ENCODE results near the gene TMEM204.

The TMEM204 gene

DNA sequence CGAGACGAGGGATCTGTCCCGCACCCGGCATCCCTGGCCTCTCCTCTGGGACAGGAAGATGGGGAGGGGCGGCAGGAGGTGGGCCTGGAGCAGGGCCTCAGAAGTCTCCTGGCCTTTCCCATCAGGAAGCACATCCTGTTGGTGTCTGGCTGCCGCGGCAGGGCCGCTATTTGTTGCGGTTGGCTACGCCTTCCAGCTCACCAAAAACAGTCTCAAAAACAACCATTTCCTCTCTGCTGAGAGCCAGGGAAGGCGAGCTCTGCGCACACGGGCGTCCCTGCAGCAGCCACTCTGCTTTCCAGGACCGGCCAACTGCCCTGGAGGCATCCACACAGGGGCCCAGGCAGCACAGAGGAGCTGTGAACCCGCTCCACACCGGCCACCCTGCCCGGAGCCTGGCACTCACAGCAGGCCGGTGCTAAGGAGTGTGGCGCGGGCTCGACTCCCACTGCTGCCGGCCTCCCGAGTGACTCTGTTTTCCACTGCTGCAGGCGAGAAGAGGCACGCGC lies at the start of gene TMEM204:
TMEM204 (plus strand) TSS at position 224 of the 509 bp plus-strand sequence. CDS start 610 bp downstream, outside the sequence.
- DNase-seq = no peak

DNA sequence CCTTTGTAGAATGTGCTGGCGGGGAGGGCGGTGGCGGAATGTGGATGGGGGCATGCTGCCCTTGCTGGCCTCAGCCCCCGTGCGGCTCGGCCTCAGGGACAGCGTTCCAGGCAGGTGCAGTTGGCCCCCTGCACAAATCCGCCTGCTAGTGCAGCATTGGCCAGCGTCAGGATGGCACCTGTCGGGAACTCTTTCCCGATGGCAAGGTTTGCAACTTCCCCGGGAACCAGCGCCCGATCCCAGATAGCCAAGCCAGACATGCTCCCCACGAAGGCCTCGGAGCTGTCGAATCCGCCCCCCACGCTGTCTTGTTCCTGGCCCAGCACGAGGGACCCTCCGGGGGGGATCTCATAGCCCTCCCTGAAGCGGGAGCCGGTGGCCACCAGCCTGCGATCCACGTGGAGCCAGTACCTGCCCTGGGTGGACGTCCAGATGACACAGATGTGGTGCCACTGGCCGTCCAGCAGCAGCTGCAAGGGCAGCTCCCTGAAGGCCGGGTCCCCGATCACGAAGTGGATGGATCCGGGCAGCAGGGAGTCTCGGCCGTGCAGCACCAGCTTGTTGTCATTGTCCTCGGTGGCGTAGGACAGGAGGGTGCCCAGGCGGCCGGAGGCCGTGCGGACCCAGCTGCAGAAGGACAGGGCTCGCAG lies 47.5 kb upstream of the TMEM204 start:
- DNase-seq = no peak

DNA sequence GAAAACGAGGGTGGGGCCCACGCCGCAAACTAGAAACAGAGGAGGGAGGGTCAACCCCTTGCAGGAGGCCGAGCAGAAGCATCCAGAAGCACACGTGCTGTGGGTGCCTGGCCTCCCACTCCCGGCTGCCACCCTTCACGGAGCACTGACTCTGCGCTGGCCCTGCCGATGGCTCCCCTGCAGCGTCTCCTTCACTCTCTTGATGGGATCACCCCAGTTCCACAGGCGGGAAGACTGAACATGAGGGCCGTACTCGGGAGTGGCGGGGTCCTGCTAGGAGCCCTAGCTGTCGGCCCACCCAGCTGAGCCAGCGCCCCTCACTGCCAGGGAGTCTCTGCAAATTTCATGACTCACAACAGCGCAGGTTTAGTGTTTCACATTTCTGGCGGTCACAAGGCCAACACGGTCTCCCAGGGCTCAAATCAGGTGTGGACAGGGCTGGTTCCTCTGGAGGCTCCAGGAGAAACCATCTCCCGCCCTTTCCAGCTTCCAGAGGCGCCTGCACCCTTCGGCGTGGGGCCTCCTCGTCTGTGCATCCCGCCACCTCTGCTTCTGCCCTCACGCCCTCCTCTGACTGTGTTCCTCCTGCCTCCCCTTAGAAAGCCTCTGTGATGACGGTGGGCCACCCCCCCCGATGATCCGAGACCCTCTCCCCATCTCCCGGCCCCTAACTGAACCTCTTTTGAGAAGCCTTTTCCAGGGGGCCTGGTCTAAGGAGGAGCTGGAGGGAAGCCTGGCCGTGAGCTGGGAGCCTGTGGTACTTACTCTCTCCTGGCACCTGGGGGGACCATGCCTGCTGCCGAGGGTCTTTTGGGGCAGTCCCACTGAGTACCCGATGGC lies 46.7 kb upstream of the TMEM204 start:
- DNase-seq = no peak

DNA sequence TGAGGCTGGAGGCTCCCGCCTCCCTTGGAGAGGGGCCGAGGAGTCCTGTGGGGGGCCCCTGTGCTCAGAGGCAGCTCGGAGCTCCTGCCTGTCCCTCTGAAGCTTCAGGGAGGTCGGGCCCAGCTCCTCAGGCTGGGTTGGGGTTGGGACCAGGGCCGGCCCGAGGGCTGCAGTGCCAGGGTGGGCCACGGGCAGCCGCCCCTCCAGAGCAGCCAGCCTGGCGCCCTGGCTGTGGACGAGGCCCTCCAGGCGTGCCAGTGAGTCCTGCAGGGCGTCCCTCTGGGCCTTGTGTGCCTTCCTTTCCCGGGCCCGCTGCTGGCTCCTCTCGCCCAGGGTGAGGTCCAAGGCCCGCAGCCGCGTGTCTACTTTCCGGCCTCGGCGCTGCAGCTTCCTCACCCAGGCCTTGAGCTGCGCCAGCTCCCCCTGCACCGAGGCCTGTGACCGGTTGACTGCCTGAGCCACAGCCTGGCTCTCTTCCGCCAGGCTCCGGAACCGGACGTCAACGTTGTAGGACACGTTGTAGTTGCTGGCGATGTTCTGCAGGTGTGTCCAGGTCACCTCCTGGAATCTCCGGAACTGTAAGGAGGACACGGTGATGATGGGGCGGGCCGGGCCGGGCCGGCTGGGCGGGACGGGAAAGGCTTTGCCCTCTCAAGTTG lies 45.9 kb upstream of the TMEM204 start:
- no peak for DNase-seq

DNA sequence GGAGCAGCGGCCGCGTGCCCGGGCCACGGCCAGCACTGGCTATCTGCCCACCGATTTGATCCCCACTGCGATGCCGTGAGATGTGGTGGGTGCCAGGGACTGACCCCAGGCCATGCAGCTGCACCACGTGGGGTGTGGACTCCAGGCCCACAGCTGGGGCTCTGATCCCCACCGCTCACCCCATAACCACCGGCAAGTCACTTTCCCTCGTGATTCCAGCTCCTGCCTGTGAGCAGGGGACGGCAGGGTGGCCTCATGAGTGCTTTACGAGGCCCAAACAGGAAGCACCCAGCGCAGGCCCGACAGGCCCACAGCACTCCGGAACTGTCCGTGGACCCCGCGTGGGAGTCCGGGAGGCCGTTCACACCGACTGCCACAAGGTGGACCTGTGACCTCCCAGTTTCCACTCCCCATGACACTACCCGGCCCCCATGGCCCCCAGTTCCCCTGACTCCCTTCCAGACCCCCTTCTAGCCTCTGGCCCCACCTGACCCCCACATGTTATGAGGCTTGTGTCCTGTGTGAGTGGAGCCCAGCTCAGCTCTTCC lies 45.3 kb upstream of the TMEM204 start:
- no peak for DNase-seq

DNA sequence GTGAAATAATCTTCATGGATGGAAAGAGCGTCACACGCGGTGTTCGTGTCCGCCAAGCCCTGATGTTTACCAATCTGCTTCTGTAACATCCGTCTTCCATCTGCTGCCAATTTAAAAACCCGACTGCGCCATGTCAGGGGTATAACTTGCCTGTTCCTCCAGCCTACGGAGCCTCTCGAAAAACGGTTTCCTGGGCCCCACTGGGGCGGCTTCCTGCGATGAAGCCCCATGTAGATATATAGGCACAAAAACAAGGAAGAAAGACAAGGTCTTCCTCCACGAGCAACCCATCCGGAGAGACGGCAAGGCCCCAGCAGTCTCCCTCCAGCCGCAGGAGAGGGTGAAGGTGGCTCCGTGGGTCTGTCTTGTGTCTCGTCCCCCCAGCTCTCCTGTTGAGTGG lies 44.8 kb upstream of the TMEM204 start, which contains the start of gene PTX4:
PTX4 (minus strand) TSS at position 326 of the 400 bp plus-strand sequence; CDS start at position 291, 35 bp downstream.
- no peak for DNase-seq

DNA sequence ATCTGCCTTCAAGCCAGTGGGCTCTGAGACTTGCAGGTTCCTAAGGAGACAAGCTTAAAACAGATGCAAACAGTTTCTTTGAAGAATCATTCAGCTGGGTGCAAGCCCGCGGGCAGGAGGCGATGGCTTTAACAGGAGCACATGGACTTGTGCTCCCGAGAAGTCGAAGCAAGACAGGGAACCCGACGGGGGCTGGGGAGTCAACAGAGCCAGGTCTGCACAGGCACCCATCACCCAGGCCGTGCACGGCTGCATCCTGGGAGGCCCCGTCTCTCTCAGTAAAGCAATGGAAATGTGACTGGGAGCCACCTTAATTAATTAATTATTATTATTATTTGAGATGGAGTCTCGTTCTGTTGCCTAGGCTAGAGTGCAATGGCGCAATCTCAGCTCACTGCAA lies 44.4 kb upstream of the TMEM204 start:
- no peak for DNase-seq

DNA sequence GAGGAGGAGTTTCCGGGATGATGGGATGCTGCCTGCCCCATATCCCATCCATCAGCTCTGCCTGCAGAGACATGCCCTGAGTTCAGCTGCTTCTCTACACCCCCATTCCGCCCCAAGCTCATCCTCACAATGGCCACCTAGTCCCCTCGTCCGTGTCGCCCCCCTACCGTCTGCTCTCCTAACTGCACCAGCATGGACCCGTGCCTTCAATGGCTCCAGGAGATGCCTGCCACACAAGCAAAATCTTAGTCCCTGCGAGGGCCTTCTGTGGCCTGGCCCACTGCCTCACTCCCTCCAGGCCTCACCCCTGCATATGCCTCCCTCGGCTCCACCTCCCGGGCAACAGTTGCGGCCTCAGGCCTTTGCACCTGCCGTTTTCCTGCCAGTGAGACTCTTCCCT lies 42.1 kb upstream of the TMEM204 start:
- DNase-seq = no peak

DNA sequence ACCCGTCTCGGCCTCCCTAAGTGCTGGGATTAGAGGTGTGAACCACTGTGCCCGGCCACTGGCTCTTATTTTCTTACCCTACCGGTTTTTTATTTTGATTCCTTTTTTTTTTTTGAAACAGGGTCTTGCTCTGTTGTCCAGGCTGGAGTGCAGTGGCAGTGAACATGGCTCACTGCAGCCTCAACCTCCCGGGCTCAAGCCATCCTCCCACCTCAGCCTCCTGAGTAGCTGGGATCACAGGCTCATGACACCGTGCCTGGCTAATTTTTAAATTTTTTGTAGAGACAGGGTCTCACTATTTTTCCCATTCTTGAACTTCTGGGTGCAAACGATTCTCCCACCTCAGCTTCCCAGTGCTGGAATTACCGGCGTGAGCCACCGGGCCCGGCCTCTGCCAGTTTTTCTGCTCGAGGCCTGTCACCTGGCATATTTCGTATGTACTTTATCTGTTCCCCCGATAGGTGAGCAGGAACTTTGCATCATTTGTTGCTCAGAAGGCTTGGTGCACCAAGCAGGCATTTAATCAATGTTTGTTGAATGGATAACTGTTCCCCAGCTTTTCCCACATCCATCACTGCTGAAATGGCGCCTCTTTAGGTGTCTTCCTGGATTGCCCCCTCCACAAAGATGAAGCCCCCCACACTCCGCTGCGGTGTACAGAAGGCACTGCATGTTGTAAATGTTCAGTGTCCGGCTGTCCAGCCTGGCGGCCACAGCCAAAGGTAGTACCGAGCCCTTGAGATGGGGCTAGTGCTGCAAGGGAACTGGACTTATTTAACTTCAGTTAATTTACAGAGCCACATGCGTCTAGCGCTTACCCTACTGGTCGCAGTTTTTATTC lies 41.2 kb upstream of the TMEM204 start:
- no peak for DNase-seq

DNA sequence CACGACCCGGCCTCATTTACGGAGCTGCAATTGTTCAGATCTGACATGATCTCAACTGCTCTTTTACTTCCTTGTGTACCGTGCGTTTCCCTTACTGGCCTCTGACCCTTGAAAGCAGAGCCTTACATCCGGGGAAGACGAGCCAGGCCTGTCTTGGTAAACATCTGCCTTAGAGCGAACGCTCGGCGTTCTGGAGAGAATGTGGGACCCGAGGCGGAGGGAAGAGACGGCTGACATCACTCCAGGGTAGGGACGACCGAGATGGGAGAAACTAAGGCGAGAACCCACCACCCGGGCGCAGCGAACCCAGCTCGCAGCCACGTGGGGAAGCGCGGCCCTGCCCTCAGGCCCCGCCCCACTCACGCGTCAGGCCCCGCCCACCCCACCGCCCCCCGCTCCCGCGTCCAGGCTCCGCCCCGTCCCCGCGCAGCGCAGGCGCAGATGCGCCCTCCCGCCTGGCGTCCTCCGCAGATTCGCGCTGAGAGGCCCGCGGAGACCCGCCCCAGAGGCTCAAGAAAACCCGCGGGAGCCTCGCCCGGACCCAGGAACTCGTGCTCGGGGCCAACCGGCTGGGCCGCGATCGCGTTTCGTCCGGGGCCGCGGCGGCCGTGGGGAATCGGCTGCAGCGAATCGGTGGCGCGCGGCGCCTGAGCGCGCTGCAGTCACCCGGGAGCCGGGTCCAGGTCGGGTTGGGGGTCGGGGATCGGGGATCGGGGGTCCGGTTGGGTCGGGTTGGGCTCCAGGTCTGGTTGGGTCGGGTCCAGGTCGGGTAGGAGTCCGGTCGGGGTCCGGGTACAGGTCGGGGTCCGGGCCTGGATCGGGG lies 40.3 kb upstream of the TMEM204 start, which contains the start of gene TELO2:
TELO2 (plus strand) TSS at position 438 of the 823 bp plus-strand sequence. CDS start 922 bp downstream, outside the sequence.
- DNase-seq = peak; percentile 83

DNA sequence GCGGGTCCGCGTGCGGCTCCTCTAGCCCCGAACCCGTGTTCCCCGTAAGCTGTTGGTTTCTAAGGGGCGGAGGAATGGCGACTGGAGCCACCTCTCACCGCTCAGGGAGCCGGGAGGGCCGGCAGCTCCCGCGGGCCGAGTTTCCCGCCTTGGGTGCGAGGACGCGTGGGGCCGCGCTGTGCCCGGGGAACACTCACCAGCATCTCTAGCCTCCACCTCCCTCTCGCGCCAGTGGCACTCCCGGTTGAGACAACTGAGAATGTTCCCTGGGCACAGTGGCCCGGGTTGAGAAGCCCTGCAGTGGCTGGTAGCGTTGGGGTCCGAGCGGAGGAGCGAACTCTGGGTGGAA lies 39.7 kb upstream of the TMEM204 start:
- no peak for DNase-seq

DNA sequence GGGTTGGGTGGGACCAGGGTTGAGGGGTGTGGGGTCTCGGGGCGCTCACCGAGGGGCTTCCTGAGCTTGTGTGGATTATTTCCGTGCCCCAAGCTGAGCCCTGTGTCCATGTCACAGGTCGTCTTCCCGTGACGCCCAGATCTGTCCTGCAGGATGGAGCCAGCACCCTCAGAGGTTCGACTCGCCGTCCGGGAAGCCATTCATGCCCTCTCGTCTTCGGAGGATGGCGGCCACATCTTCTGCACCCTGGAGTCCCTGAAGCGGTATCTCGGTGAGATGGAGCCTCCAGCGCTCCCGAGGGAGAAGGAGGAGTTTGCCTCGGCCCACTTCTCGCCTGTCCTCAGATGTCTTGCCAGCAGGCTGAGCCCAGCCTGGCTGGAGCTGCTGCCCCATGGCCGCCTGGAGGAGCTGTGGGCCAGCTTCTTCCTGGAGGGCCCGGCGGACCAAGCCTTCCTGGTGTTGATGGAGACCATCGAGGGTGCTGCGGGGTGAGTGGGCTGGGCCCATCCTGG lies 39.3 kb upstream of the TMEM204 start:
- no peak for DNase-seq

DNA sequence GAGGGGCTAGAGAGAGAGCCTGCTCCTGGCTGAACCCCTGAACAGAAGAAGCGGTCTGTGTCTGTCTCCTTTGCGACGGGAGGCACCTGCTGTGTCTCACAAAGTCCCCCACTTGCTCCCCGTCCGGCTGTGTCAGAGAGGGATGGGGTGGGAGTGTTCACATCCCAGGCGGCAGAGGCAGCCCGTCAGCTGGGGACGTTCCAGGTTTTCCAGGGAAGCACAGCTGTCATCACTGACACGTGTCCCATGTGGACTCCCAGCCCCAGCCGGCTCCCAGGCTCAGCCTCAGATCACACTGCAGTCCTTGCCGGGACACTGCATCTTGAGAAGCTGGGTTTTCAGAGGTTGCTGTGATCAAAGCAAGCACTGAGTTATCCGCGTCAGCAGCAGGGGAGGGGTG lies 38.8 kb upstream of the TMEM204 start:
- no peak for DNase-seq

DNA sequence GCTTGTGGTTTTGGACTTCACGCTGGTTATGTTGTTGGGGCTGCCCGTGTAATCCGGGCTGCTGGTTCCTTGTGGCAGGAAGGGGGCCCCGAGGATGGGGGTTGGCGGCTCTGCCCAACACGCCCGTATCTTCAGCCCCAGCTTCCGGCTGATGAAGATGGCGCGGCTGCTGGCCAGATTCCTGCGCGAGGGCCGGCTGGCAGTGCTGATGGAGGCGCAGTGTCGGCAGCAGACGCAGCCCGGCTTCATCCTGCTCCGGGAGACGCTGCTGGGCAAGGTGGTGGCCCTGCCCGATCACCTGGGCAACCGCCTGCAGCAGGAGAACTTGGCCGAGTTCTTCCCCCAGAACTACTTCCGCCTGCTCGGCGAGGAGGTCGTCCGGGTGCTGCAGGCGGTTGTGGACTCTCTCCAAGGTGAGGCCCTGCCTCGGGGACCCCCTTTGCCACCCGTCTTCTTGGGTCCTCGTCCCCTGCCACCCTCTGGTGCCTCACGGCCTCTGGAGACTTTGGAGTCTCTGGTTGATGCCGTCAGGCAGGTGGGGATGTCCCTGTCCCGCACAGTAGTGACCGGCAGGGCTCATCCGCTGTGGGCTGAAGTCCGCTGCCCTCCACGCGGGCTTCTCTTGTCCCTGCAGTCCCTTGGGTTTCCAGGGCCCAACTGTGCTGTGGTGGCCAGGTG lies 38.1 kb upstream of the TMEM204 start:
- no peak for DNase-seq

DNA sequence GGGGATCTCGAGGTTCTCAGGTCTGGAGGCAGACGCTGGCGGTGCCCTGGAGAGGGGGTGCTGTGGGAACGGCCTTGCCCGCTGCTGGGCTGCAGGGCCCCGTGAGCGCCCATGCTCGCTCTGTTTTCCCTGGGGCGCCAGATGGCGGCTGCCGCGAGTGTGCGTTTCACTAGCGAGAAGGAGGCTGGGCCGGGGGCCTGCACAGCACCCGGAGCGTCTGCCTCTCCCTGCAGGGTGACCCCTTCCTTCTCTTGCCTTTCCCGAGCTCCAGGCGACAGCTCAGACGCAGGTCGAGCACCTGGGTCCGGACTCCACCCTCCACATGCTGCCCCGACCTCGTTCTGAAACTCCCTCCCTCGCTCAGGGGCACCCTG lies 37.6 kb upstream of the TMEM204 start:
- DNase-seq = no peak

DNA sequence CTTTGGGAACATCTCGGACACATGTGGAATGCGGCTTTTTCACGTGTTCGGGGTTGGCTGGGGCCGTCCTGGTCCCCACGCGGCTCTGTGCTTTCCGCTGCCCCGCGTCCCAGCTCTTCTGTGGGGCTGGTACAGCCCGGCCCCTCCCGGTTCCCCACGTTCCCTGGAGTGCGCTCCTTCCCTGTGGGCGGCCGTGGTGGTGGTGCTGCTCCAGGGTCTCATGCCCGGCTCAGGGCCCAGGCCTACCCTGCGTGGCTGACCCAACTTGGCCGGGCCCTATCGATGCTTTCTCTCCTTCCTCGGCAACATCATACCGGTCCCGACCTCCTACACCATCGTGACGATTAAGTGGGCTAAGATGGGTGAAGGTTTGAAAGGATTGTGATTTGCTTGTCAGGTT lies 37.0 kb upstream of the TMEM204 start:
- DNase-seq = no peak

DNA sequence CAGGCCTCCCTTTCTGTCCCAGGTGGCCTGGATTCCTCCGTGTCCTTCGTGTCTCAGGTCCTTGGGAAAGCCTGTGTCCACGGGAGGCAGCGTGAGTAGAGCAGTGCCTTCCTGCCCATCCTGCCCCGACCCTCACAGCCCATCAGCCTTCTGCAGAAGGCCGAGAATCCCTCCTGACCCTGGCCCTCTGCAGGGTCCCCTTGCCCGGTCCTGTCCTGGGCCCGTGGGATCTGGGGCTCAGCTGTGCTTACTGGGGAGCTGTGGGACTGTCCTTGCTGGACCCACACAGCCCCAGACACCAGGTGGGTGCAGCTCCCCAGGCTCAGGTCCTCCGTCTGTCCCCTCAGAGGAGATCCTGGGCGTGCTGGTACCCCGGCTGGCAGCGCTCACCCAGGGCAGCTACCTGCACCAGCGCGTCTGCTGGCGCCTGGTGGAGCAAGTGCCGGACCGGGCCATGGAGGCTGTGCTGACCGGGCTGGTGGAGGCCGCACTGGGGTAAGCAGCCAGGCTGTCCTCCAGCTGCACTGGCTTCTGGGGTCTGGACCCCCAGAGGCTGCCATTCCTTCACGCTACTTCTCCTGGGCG lies 36.4 kb upstream of the TMEM204 start:
- no peak for DNase-seq

DNA sequence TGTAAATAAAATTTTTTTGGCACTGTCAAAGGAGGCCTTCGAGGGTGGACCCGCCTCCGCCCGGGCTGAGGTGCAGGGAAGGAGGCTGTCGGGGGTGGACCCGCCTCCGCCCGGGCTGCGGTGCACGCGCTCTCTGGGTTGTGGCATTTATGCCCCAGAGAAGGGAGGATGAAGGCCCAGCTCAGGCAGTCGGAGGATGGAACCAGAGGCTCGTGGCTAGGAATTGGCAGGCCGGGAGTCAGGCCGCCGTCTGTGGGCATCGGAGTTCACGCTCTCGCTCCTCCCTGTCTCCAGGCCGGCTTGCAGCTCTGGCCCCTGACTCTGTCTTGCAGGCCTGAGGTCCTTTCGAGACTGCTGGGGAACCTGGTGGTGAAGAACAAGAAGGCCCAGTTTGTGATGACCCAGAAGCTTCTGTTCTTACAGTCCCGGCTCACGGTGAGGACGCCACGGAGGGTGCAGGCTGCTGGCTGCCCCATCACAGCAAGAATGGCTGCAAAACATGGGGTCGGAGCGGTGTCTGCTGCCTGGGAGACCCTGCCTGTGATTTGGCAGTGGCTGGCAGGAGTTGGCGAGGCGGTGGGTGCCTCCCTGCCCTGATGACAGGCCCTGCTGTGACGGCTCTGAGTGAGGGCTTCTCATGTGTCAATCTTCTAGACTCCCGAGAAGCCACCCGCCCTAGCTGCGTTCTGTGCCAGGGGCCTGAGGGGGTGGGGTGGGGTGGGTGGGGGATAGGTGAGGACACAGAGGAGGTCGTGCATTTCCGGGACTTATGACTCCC lies 34.4 kb upstream of the TMEM204 start:
- DNase-seq = no peak

DNA sequence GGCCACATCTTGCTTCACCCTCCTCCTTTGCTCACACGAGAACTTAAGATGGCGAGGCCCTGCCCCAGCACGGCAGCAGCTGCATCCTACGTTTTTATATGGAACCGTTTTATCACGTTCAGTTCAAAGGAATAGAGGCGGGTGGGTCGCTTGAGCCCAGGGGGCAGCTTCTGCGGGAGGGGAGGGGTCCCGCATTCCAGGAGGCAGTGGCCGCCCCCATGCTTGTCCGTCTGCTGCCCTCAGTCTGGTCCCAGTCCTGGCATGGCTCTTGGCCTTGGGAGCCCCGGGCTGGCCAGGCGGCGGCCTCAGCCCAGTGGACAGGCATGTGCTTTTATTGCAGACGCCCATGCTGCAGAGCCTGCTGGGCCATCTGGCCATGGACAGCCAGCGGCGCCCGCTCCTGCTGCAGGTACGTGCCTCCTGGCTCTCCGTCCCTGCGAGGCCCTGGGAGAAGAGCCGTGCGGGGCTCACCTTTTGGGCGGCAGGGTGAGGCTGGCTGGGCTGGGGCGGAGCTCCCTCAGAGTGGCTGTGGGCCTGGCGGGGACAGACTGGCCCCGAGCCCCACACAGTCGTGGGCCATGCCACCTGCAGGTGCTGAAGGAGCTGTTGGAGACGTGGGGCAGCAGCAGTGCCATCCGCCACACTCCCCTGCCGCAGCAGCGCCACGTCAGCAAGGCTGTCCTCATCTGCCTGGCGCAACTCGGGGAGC lies 33.6 kb upstream of the TMEM204 start:
- DNase-seq = no peak
